ENCODE results near the gene CPNE8.
"Not testable (repeated sequence)": the region's sequence is repeated elsewhere in the genome, so short reads cannot be mapped to it uniquely, and the experiment has no call there.

Gene CPNE8

GRCh38 chr12:38823314-38823713, 82.1 kb downstream of the CPNE8 start:
- DNase-seq = no peak

GRCh38 chr12:38817942-38818341, 87.4 kb downstream of the CPNE8 start:
- DNase-seq = no peak

- DNase-seq = no peak
These were observed 91.5 kb downstream of the CPNE8 start for GRCh38 chr12:38813923-38814322.

DNA sequence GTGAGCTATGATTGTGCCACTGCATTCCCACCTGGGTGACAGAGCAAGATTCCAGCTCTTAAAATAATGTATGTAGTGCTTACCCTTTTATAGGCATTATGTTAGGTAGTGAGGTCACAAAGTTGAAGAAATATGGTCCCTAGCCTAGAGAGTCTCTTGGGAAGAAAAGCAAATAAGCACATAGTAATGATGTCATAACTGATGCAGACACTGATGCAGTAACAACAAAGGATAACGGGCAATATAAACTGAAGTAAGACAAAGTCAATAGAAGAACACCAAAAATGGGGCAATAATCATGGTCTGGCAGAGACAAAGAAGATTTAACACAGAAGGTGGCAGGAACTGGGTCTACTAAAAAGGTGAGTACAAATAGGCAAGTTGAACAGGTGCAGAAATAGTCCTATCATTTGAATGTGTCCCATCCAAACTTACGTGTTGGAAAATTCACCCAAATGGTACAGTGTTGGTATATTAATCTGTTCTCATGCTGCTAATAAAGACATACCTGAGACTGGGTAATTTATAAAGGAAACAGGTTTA, 93.5 kb downstream of the CPNE8 start:
- no peak for DNase-seq

- no peak for DNase-seq
These were observed 95.6 kb downstream of the CPNE8 start for GRCh38 chr12:38809832-38810231.

- no peak for DNase-seq
These were observed 117.3 kb downstream of the CPNE8 start for GRCh38 chr12:38788106-38788505.

DNA sequence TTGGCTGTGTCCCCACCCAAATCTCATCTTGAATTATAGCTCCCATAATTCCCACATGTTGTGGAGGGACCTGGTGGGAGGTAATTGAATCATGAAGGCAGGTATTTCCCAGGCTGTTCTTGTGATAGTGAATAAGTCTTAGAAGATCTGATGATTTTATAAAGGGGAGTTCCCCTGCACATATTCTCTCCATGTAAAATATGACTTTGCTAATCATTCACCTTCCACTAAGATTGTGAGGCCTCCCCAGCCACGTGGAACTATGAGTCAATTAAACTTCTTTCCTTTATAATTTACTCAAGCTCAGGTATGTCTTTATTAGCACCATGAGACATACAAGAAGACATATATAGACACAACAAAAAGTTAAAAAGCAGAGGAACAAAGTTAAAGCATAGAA, 120.0 kb downstream of the CPNE8 start:
- DNase-seq = no peak

GRCh38 chr12:38783304-38783703, 122.1 kb downstream of the CPNE8 start:
- DNase-seq = no peak

- DNase-seq = no peak
These were observed 123.0 kb downstream of the CPNE8 start for GRCh38 chr12:38782359-38782758.

DNA sequence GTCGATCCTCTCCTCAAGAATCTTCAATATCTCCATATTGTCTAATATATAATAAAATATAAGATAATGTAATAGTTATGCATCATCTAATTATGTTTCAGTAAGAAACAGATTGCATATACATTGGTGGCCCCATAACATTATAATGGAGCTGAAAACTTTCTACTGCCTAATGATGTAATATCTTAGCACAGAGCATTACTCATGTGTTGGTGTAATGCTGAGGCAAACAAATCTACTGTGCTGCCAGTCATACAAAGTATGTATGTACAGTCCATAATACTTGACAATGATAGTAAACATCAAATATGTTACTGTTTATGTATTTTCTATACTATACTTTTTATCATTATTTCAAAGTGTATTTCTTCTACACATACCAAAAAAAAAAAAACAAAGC, 128.7 kb downstream of the CPNE8 start:
- no peak for DNase-seq

- DNase-seq = no peak
These were observed 129.9 kb downstream of the CPNE8 start for GRCh38 chr12:38775457-38775856.

DNA sequence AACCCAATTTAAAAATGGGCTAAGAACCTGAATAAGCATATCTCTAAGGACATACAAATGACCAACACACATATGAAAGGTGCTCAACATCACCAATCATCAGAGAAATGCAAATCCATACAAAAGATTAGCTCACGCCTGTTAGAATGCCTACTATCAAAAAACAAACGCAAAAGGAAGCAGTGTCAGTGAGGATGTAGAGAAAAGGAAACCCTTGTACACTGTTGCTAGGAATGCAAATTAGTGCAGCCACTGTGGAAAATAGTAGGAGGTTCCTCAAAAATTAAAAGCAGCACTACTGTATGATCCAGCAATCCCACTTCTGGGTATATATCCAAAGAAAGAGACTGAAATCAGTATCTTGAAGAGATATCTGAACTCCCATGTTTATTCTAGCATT, 133.0 kb downstream of the CPNE8 start:
- DNase-seq = no peak

DNA sequence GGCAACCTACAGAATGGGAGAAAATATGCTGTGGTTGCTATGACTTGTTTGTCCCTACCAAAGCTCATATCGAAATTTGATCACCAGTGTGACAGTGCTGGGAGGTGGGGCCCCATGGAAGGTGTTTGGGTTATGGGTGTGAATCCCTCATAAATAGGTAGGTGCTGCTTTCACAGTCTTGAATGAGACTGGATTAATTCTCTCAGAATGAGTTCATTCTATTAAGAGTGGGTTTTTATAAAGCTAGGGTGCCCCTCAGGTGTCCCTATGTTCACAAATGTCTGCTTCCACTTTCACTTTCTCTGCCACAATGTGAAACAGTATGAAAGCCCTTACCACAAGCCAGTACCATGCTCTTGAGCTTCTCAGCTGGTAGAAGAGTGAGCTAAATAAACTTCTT, 133.5 kb downstream of the CPNE8 start:
- DNase-seq = no peak

DNA sequence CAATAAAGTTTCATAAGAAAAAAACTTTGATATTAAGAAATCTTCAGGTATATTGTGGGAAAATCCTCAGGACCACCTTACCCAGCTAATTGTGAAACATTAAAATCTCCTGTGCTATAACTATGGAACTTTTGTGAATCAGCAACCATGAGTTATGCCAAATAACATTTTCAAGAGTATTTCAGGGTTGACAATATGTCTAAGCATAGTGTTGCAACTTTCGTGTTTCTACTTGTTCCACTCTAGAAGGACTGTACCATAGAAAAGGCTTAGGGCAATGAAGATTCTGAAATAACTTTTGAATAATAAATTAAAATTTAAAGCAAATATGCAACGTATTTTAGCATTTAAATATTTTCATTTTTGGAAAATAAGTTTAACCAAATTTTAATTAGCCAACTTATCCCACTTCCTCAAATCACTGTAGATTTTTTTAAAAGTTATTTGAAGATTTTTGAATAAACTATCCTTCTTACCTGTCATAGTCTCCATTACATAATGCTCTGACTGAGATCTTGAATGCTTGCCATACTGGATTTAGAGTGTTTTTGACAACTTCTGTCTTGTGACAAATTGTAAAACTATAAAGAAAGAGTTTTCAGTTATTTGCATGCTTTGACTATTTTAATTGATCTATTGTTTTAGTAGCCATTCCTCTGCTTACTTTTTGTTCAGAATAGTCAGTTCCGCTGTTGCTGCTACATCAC, 143.6 kb downstream of the CPNE8 start:
- DNase-seq = no peak

- no peak for DNase-seq
These were observed 144.3 kb downstream of the CPNE8 start for GRCh38 chr12:38761111-38761510.

- no peak for DNase-seq
These were observed 145.8 kb downstream of the CPNE8 start for GRCh38 chr12:38759621-38760020.

GRCh38 chr12:38746744-38747143, 158.6 kb downstream of the CPNE8 start:
- no peak for DNase-seq

GRCh38 chr12:38745601-38746000, 159.8 kb downstream of the CPNE8 start:
- no peak for DNase-seq

GRCh38 chr12:38744041-38744440, 161.3 kb downstream of the CPNE8 start:
- DNase-seq = no peak

GRCh38 chr12:38742496-38742895, 162.9 kb downstream of the CPNE8 start:
- not testable (repeated sequence) for DNase-seq

DNA sequence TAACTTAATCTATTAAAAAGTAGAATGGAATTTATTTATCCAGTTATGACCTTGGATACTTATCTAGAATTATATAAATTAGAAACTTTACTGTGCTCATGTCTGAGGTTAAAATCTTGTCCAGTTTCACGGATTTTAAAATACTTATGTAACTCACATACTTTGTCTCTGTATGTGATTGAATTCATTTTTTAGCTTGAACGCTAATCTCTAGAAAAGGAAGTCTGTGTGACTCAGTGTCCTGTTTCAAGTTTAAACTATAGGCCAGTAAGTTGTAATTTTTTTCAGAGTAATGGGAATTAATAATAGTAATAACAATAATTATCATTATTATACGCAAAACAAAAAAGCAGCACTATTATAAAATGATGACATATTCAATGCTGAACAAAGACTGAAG, 168.6 kb downstream of the CPNE8 start:
- no peak for DNase-seq

GRCh38 chr12:38732761-38733160, 172.6 kb downstream of the CPNE8 start:
- no peak for DNase-seq

DNA sequence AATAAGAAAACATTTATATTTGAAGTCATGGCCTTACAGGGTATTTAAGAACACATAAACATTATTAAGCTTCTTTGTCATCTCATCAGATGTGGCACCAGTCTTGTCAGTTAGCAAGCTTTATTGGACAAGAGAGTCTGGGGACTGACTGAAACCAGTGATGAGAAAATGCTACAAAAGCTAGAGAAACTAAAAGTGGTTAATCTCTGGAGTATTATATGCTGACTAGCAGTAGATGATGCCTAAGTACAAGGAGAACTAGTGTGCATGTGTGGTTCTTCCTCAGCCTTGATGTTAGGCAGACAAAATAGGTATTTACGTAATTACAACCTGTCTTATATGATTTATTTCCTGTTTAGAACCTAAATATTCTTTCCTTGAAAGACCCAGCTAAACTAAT, 176.5 kb downstream of the CPNE8 start:
- DNase-seq = no peak

DNA sequence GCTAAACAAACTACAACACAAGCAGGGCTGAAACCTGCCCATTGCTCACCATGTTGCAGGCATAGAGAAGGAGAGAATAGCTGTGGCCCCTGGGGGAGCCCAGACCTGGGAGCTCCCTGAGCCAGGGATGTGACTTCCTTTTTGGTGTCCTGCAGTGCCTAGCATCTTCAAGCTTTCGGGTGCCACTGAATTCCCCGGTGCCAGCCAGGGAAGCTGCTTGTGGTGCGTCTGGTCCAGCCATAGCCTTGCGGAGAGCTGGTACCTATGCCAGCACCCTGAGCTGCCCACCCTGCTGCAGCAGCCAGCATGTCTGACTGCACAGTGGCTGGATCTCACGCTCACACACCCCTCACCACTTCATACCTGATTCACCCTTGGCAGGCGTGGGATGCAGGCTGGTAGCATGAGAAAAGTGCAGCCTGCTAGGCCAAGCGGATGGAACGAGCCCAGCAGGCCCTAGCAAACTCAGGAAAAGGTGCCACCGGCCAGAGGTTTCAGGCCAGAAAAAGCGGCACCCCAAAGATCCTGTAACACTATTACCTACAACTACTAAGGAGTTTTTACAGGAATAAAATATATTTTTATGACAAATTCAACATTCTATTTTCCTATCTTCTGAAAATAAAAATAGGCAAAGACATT, 183.7 kb downstream of the CPNE8 start:
- no peak for DNase-seq

DNA sequence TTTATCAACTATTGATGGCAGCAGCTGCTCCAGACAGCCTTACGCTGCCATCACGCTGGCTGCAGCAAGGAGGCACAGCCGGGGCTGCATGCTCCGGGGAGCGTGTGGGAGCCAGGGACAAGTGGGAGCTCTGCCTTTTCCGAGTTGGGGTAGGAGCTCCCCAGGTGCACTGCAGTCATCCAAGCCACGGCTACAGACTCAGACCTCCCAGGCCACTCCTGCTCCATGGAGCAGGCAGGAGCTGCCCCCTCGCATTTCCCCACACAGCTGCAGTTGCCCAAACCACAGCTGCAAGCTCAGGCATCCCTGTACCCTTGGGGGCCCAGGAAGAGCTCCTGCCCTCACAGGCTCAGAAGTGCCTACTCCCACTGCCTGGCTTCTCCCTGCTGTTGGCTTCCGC, 184.7 kb downstream of the CPNE8 start:
- DNase-seq = no peak

Data from CD4-positive, alpha-beta T cell treated with Interleukin-6 for 4 hours (primary cell).